LNCaP clone FGC (cell line): ENCODE results near the gene TAX1BP1.
A peak's percentile ranks its signal among the peaks of the same experiment; 100 is the strongest.

Experiments
- DNase-seq: peaks from one replicate; pipeline ENCODE4 v3.0.0-alpha.2; 2011; ENCODE audit warnings: low read depth
- H3K4me3 ChIP-seq: 2 replicates; pipeline ENCODE4 v1.5.1; 2011; ENCODE audit warnings: mild to moderate bottlenecking, low read depth, low read length, control low read depth
- CTCF ChIP-seq: IDR thresholded peaks from 2 replicates; pipeline ENCODE4 v1.5.1; 2012; ENCODE audit warnings: mild to moderate bottlenecking; ENCODE audit not compliant: control insufficient read depth, insufficient read depth; ENCODE audit errors: extremely low read depth

TAX1BP1 gene

GRCh38 chr7:27759491-27759890 lies 19.5 kb downstream of the TAX1BP1 start:
- no peak for TF ChIP-seq CTCF
- DNase-seq: no peak
- no peak overlapping the region for H3K4me3 ChIP-seq

GRCh38 chr7:27762062-27762461 lies 22.1 kb downstream of the TAX1BP1 start:
- DNase-seq: no peak
- no peak overlapping the region for H3K4me3 ChIP-seq
- TF ChIP-seq CTCF: no peak

GRCh38 chr7:27763983-27764508 lies 24.1 kb downstream of the TAX1BP1 start:
- no peak overlapping the region for H3K4me3 ChIP-seq
- no peak for DNase-seq
- TF ChIP-seq CTCF: no peak

- no peak overlapping the region for H3K4me3 ChIP-seq
- TF ChIP-seq CTCF: no peak
- no peak for DNase-seq
Observed at GRCh38 chr7:27765841-27766240, 25.9 kb downstream of the TAX1BP1 start.

GRCh38 chr7:27767374-27767773 lies 27.4 kb downstream of the TAX1BP1 start:
- no peak for DNase-seq
- TF ChIP-seq CTCF: no peak
- H3K4me3 ChIP-seq: no peak overlapping the region

GRCh38 chr7:27771111-27771510 lies 31.1 kb downstream of the TAX1BP1 start:
- H3K4me3 ChIP-seq: no peak overlapping the region
- no peak for TF ChIP-seq CTCF
- no peak for DNase-seq

GRCh38 chr7:27774717-27775328 lies 34.9 kb downstream of the TAX1BP1 start:
- TF ChIP-seq CTCF: peak; percentile 73
- no peak for DNase-seq
- H3K4me3 ChIP-seq: no peak overlapping the region
